Muscle layer of duodenum (tissue), 2 donors: ENCODE data around the gene TRIM61.
"Not testable (repeated sequence)": the region's sequence is repeated elsewhere in the genome, so short reads cannot be mapped to it uniquely, and the experiment has no call there.

ENCODE experiments used
- H3K27ac ChIP-seq: one replicate; pipeline ENCODE4 v1.7.0; 2013; ENCODE audit warnings: mild to moderate bottlenecking, low read length
- H3K27me3 ChIP-seq: one replicate; pipeline ENCODE4 v1.7.0; 2013; ENCODE audit warnings: low read depth, mild to moderate bottlenecking, control low read depth, low read length
- H3K36me3 ChIP-seq, 2 donors: one replicate each; pipeline ENCODE4 v1.7.0; 2013; ENCODE audit warnings: low read length in 2 of 2, control low read depth in 1 of 2, mild to moderate bottlenecking in 1 of 2; ENCODE audit not compliant: insufficient read depth in 2 of 2, control insufficient read depth in 1 of 2
- H3K4me1 ChIP-seq, 2 donors: one replicate each; pipeline ENCODE4 v1.7.0; 2013; ENCODE audit warnings: low read length in 2 of 2, mild to moderate bottlenecking in 2 of 2, control low read depth in 1 of 2, moderate library complexity in 1 of 2; ENCODE audit not compliant: insufficient read depth in 2 of 2, control insufficient read depth in 1 of 2
- H3K4me3 ChIP-seq, 2 donors: one replicate each; pipeline ENCODE4 v1.7.0; 2013; ENCODE audit warnings: low read length in 2 of 2, low read depth in 1 of 2, mild to moderate bottlenecking in 1 of 2
- H3K9me3 ChIP-seq, 2 donors: one replicate each; pipeline ENCODE4 v1.7.0; 2013; ENCODE audit warnings: low read length in 2 of 2, control low read depth in 1 of 2, mild to moderate bottlenecking in 1 of 2; ENCODE audit not compliant: control insufficient read depth in 1 of 2
- donor health status: healthy.

The TRIM61 gene

GRCh38 chr4:165005352-165005925, 28.0 kb upstream of the TRIM61 start:
- no peaks in the 10 kb centered on the region for H3K4me1 ChIP-seq
- H3K27me3 ChIP-seq = no peaks in the 10 kb centered on the region
- no peak overlapping the region for H3K27ac ChIP-seq
- no peaks in the 10 kb centered on the region for H3K9me3 ChIP-seq
- H3K4me3 ChIP-seq = no peak overlapping the region
- H3K36me3 ChIP-seq = no peaks in the 10 kb centered on the region

GRCh38 chr4:165001957-165002356, 24.5 kb upstream of the TRIM61 start:
- not testable (repeated sequence) for H3K27ac ChIP-seq, H3K4me3 ChIP-seq, H3K4me1 ChIP-seq, H3K36me3 ChIP-seq, H3K27me3 ChIP-seq, H3K9me3 ChIP-seq

GRCh38 chr4:164998526-164999080, 21.1 kb upstream of the TRIM61 start:
- H3K27me3 ChIP-seq, H3K4me1 ChIP-seq, H3K36me3 ChIP-seq, H3K4me3 ChIP-seq, H3K27ac ChIP-seq, H3K9me3 ChIP-seq: not testable (repeated sequence)

GRCh38 chr4:164997941-164998340, 20.5 kb upstream of the TRIM61 start:
- Histone ChIP-seq H3K36me3 (no peaks in the 10 kb centered on the region), H3K4me1 (no peaks in the 10 kb centered on the region), H3K4me3 (no peak overlapping the region), H3K9me3 (no peaks in the 10 kb centered on the region), H3K27me3 (no peaks in the 10 kb centered on the region), H3K27ac (no peak overlapping the region)

- no peaks in the 10 kb centered on the region for H3K4me1 ChIP-seq
- no peaks in the 10 kb centered on the region for H3K9me3 ChIP-seq
- H3K27me3 ChIP-seq = no peaks in the 10 kb centered on the region
- no peaks in the 10 kb centered on the region for H3K36me3 ChIP-seq
- no peak overlapping the region for H3K27ac ChIP-seq
- no peak overlapping the region for H3K4me3 ChIP-seq
Observed at GRCh38 chr4:164997324-164997723, 19.9 kb upstream of the TRIM61 start.

GRCh38 chr4:164996123-164996522, 18.7 kb upstream of the TRIM61 start:
- H3K9me3 ChIP-seq, H3K36me3 ChIP-seq, H3K27me3 ChIP-seq, H3K4me1 ChIP-seq, H3K27ac ChIP-seq, H3K4me3 ChIP-seq: not testable (repeated sequence)

- H3K4me1 ChIP-seq, H3K27ac ChIP-seq, H3K4me3 ChIP-seq, H3K27me3 ChIP-seq, H3K36me3 ChIP-seq, H3K9me3 ChIP-seq: not testable (repeated sequence)
Observed at GRCh38 chr4:164990786-164991185, 13.3 kb upstream of the TRIM61 start.

GRCh38 chr4:164989471-164989870, 12.0 kb upstream of the TRIM61 start:
- H3K9me3 ChIP-seq = no peaks in the 10 kb centered on the region
- H3K4me3 ChIP-seq = no peak overlapping the region

GRCh38 chr4:164971929-164972328, 5.5 kb downstream of the TRIM61 start:
- H3K4me1 ChIP-seq, H3K4me3 ChIP-seq, H3K27ac ChIP-seq, H3K36me3 ChIP-seq, H3K9me3 ChIP-seq, H3K27me3 ChIP-seq: not testable (repeated sequence)

More at GRCh38 chr4:164989471-164989870, 12.0 kb upstream of the TRIM61 start:
- Histone ChIP-seq H3K36me3 (no peaks in the 10 kb centered on the region), H3K4me1 (no peaks in the 10 kb centered on the region), H3K27ac (no peak overlapping the region), H3K27me3 (no peaks in the 10 kb centered on the region)

GRCh38 chr4:164959896-164960295, 17.6 kb downstream of the TRIM61 start:
- Histone ChIP-seq H3K27me3 (no peaks in the 10 kb centered on the region), H3K36me3 (no peaks in the 10 kb centered on the region), H3K4me1 (peaks cover 0 to 11% of the 10 kb centered on the region in 2 donors), H3K4me3 (no peak overlapping the region), H3K9me3 (no peaks in the 10 kb centered on the region), H3K27ac (no peak overlapping the region)

GRCh38 chr4:164959421-164959820, 18.0 kb downstream of the TRIM61 start:
- H3K27ac ChIP-seq, H3K4me3 ChIP-seq, H3K27me3 ChIP-seq, H3K36me3 ChIP-seq, H3K9me3 ChIP-seq: not testable (repeated sequence)
- H3K4me1 ChIP-seq = peaks cover 0 to 11% of the 10 kb centered on the region in 2 donors
